ENCODE results near the gene HLA-DPA1.

DNA sequence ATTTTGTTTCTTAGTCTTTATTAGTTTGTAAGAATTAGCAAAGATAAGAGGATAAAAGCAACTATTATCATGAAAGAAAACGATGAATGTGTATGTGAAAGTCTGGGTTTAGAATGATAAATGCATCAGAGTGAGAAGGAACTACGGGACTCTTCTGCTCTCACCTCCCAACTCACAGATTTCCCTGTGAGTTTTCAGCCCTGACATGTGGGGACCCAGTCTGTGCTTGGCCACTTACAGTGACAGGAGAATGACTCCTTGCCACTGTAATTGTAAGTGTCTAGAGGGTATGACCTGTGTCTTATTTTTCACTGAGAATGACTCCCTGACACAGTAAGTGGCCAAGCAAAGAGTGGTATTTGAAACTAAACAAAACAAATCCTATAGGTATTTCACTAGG lies 2.5 kb downstream of the HLA-DPA1 start:
- TF ChIP-seq CTCF (conservative IDR thresholded peaks at IDR 0.05 in 1 of 2, IDR thresholded peaks at IDR 0.05 in 1 of 2; ENCODE audit: extremely low read depth in 1 of 2, insufficient read depth in 1 of 2, low read depth in 1 of 2, low read length in 2 of 2) (no peak), EZH2 (IDR thresholded peaks at IDR 0.05; ENCODE audit: borderline replicate concordance, low read length) (no peak)

All from mammary epithelial cell (primary cell).